Measurements from ENCODE around the gene RBMS3. TPM values are rescaled to one million over a fixed set of nuclear protein-coding genes. Genes with fewer than 3 reads are reported as not detected.

Gene RBMS3
- total RNA-seq, 3 donors from 2014 or later = 0.81 to 1.9 (median 1.1) TPM

- H3K9me3 Mint-ChIP-seq = no peaks in the 10 kb centered on the region
These were observed 134.8 kb downstream of the RBMS3 start for GRCh38 chr3:29415482-29416223.

GRCh38 chr3:29416514-29416913 is 135.6 kb downstream of the RBMS3 start:
- DNase-seq = no peak
- Mint-ChIP-seq H3K4me1 (ENCODE audit: low read depth) (no peaks in the 10 kb centered on the region), H3K36me3 (ENCODE audit: insufficient read depth) (no peaks in the 10 kb centered on the region), H3K4me3 (no peak overlapping the region), H3K27me3 (ENCODE audit: low read depth) (no peaks in the 10 kb centered on the region), H3K9me3 (no peaks in the 10 kb centered on the region)
- ATAC-seq = no peak

More at GRCh38 chr3:29415482-29416223, 134.8 kb downstream of the RBMS3 start:
- ATAC-seq (no peak), DNase-seq (no peak)
- H3K4me1 Mint-ChIP-seq (ENCODE audit: low read depth) = no peaks in the 10 kb centered on the region
- H3K36me3 Mint-ChIP-seq (ENCODE audit: insufficient read depth) = no peaks in the 10 kb centered on the region
- H3K4me3 Mint-ChIP-seq = no peak overlapping the region
- no peaks in the 10 kb centered on the region for H3K27me3 Mint-ChIP-seq (ENCODE audit: low read depth)

GRCh38 chr3:29420106-29420505 is 139.2 kb downstream of the RBMS3 start:
- ATAC-seq (no peak), DNase-seq (no peak)
- no peaks in the 10 kb centered on the region for H3K4me1 Mint-ChIP-seq (ENCODE audit: low read depth)
- no peak overlapping the region for H3K4me3 Mint-ChIP-seq
- H3K27me3 Mint-ChIP-seq (ENCODE audit: low read depth) = no peaks in the 10 kb centered on the region
- no peaks in the 10 kb centered on the region for H3K9me3 Mint-ChIP-seq
- no peaks in the 10 kb centered on the region for H3K36me3 Mint-ChIP-seq (ENCODE audit: insufficient read depth)

- Mint-ChIP-seq H3K36me3 (ENCODE audit: insufficient read depth) (no peaks in the 10 kb centered on the region), H3K4me1 (ENCODE audit: low read depth) (no peaks in the 10 kb centered on the region)
These were observed 145.7 kb downstream of the RBMS3 start for GRCh38 chr3:29426302-29427226.

GRCh38 chr3:29427266-29428103 is 146.6 kb downstream of the RBMS3 start:
- no peaks in the 10 kb centered on the region for H3K27me3 Mint-ChIP-seq (ENCODE audit: low read depth)
- no peaks in the 10 kb centered on the region for H3K9me3 Mint-ChIP-seq
- DNase-seq (no peak), ATAC-seq (no peak)
- no peaks in the 10 kb centered on the region for H3K36me3 Mint-ChIP-seq (ENCODE audit: insufficient read depth)
- no peaks in the 10 kb centered on the region for H3K4me1 Mint-ChIP-seq (ENCODE audit: low read depth)
- no peak overlapping the region for H3K4me3 Mint-ChIP-seq

More at GRCh38 chr3:29426302-29427226, 145.7 kb downstream of the RBMS3 start:
- DNase-seq = no peak
- no peak overlapping the region for H3K4me3 Mint-ChIP-seq
- H3K27me3 Mint-ChIP-seq (ENCODE audit: low read depth) = no peaks in the 10 kb centered on the region
- no peak for ATAC-seq
- H3K9me3 Mint-ChIP-seq = no peaks in the 10 kb centered on the region

- no peak for ATAC-seq
- H3K36me3 Mint-ChIP-seq (ENCODE audit: insufficient read depth) = no peaks in the 10 kb centered on the region
- no peak overlapping the region for H3K4me3 Mint-ChIP-seq
- no peak for DNase-seq
- no peaks in the 10 kb centered on the region for H3K27me3 Mint-ChIP-seq (ENCODE audit: low read depth)
- no peaks in the 10 kb centered on the region for H3K4me1 Mint-ChIP-seq (ENCODE audit: low read depth)
- H3K9me3 Mint-ChIP-seq = no peaks in the 10 kb centered on the region
These were observed 148.3 kb downstream of the RBMS3 start for GRCh38 chr3:29429055-29429679.

GRCh38 chr3:29430558-29430971 is 149.7 kb downstream of the RBMS3 start:
- Mint-ChIP-seq H3K27me3 (ENCODE audit: low read depth) (no peaks in the 10 kb centered on the region), H3K9me3 (no peaks in the 10 kb centered on the region), H3K4me1 (ENCODE audit: low read depth) (no peaks in the 10 kb centered on the region), H3K4me3 (no peak overlapping the region), H3K36me3 (ENCODE audit: insufficient read depth) (no peaks in the 10 kb centered on the region)
- no peak for ATAC-seq
- no peak for DNase-seq

GRCh38 chr3:29436612-29437323 is 155.9 kb downstream of the RBMS3 start:
- Mint-ChIP-seq H3K4me3 (no peak overlapping the region), H3K27me3 (ENCODE audit: low read depth) (no peaks in the 10 kb centered on the region), H3K9me3 (peaks cover 10% of the 10 kb centered on the region), H3K4me1 (ENCODE audit: low read depth) (no peaks in the 10 kb centered on the region), H3K36me3 (ENCODE audit: insufficient read depth) (no peaks in the 10 kb centered on the region)
- ATAC-seq (no peak), DNase-seq (no peak)

- Mint-ChIP-seq H3K9me3 (peaks cover 13% of the 10 kb centered on the region), H3K4me1 (ENCODE audit: low read depth) (no peaks in the 10 kb centered on the region), H3K4me3 (no peak overlapping the region), H3K36me3 (ENCODE audit: insufficient read depth) (no peaks in the 10 kb centered on the region), H3K27me3 (ENCODE audit: low read depth) (no peaks in the 10 kb centered on the region)
- DNase-seq = no peak
- no peak for ATAC-seq
These were observed 157.7 kb downstream of the RBMS3 start for GRCh38 chr3:29438580-29438979.

GRCh38 chr3:29440413-29441305 is 159.8 kb downstream of the RBMS3 start:
- ATAC-seq = no peak
- Mint-ChIP-seq H3K27me3 (ENCODE audit: low read depth) (no peaks in the 10 kb centered on the region), H3K4me3 (no peak overlapping the region), H3K9me3 (peaks cover 20% of the 10 kb centered on the region), H3K4me1 (ENCODE audit: low read depth) (no peaks in the 10 kb centered on the region), H3K36me3 (ENCODE audit: insufficient read depth) (no peaks in the 10 kb centered on the region)
- DNase-seq = no peak

- Mint-ChIP-seq H3K9me3 (peaks cover 20% of the 10 kb centered on the region), H3K36me3 (ENCODE audit: insufficient read depth) (no peaks in the 10 kb centered on the region), H3K27me3 (ENCODE audit: low read depth) (no peaks in the 10 kb centered on the region), H3K4me3 (no peak overlapping the region), H3K4me1 (ENCODE audit: low read depth) (no peaks in the 10 kb centered on the region)
- ATAC-seq = no peak
- no peak for DNase-seq
These were observed 160.6 kb downstream of the RBMS3 start for GRCh38 chr3:29441422-29441821.

- DNase-seq = no peak
- H3K4me1 Mint-ChIP-seq (ENCODE audit: low read depth) = no peaks in the 10 kb centered on the region
These were observed 167.2 kb downstream of the RBMS3 start for GRCh38 chr3:29447946-29448627.

More at GRCh38 chr3:29447946-29448627, 167.2 kb downstream of the RBMS3 start:
- ATAC-seq = no peak
- Mint-ChIP-seq H3K4me3 (no peak overlapping the region), H3K27me3 (ENCODE audit: low read depth) (no peaks in the 10 kb centered on the region), H3K36me3 (ENCODE audit: insufficient read depth) (no peaks in the 10 kb centered on the region), H3K9me3 (peaks cover 10% of the 10 kb centered on the region)

Measured in activated T-cell treated with anti-CD3 and anti-CD28 coated beads, Interleukin-2, amount 50 U/mL, for 4 hours (primary cell).